ENCODE results near the gene WDR53.
"Not testable (repeated sequence)": the region's sequence is repeated elsewhere in the genome, so short reads cannot be mapped to it uniquely, and the experiment has no call there.

The WDR53 gene

DNA sequence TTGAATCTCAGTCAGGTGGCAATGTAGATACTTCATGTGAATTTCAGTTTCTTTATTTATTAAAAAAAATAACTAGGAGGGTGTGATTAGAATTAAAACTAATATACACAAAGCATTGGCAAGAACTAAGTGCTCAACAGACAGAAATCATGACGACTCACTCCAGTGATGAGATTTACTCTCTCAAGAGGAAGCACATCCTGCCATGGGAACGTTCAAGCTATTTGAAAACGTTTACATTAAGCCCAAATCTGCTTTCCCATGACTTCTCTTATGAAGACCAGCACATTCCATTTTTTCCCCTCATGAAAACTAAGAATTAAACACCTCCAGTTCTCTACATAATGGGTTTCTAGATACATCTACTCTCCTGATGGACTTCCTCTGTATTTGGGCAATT is 8.5 kb downstream of the WDR53 start:
- Histone ChIP-seq H3K4me1 (ENCODE audit: control insufficient read depth, insufficient read depth, low read length, unreplicated experiment) (peaks cover 15% of the 10 kb centered on the region), H3K36me3 (ENCODE audit: insufficient read depth, low read length) (peaks cover 5% of the 10 kb centered on the region; the same call in 1 of the 2 replicates), H3K79me2 (ENCODE audit: control insufficient read depth, insufficient read depth, low read length, unreplicated experiment) (peaks cover 18% of the 10 kb centered on the region), H3K27me3 (ENCODE audit: insufficient read depth, low read length) (no peaks in the 10 kb centered on the region), H3K27ac (ENCODE audit: low read depth, low read length) (no peak overlapping the region), H3K4me3 (ENCODE audit: low read depth, low read length) (no peak overlapping the region), H2AFZ (ENCODE audit: low read length, unreplicated experiment) (no peak overlapping the region)

DNA sequence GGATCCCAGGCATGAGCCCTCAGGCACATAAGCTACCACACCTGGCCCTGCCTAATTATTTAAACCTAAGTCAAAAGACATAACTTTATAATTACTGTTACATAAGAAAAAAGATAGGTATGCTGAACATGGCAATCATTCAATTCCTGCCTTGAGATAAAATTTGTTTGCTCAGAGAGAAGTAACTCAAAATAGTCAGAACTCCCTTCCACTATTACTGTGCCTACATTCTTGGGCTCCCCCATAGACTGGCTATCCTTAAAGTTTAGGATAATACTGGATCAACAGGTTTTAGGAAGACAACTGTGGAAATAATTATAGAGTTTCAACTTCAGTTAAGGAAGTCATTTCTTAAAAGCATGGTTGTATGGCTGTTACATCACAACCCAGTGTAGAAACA is 9.9 kb downstream of the WDR53 start:
- H3K79me2 ChIP-seq (ENCODE audit: control insufficient read depth, insufficient read depth, low read length, unreplicated experiment) = peaks cover 16% of the 10 kb centered on the region
- H3K4me1 ChIP-seq (ENCODE audit: control insufficient read depth, insufficient read depth, low read length, unreplicated experiment) = peaks cover 8% of the 10 kb centered on the region
- no peak overlapping the region for H2AFZ ChIP-seq (ENCODE audit: low read length, unreplicated experiment)
- H3K4me3 ChIP-seq (ENCODE audit: low read depth, low read length) = no peak overlapping the region
- no peak overlapping the region for H3K27ac ChIP-seq (ENCODE audit: low read depth, low read length)
- peaks cover 5% of the 10 kb centered on the region; the same call in 1 of the 2 replicates for H3K36me3 ChIP-seq (ENCODE audit: insufficient read depth, low read length)
- H3K27me3 ChIP-seq (ENCODE audit: insufficient read depth, low read length) = no peaks in the 10 kb centered on the region

DNA sequence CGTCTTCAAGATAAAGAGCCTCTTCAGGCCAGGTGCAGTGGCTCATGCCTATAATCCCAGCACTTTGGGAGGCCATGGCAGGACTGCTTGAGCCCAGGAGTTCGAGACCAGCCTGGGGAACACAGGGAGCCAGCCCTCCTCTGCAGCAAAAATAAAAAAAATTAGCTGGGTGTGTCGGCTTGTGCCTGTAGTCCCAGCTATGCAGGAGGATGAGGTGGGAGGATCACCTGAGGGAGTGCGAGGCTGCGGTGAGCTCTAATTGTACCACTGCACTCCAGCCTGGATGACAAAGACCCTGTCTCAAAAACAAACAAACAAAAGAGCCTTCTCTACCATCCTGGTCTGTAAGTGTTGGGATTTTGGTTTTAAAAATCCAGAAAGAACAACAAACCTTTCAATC is 11.1 kb downstream of the WDR53 start:
- H2AFZ ChIP-seq (ENCODE audit: low read length, unreplicated experiment) = no peak overlapping the region
- peaks cover 5% of the 10 kb centered on the region for H3K4me1 ChIP-seq (ENCODE audit: control insufficient read depth, insufficient read depth, low read length, unreplicated experiment)
- H3K79me2 ChIP-seq (ENCODE audit: control insufficient read depth, insufficient read depth, low read length, unreplicated experiment) = peaks cover 10% of the 10 kb centered on the region
- H3K4me3 ChIP-seq (ENCODE audit: low read depth, low read length) = no peak overlapping the region
- no peaks in the 10 kb centered on the region for H3K27me3 ChIP-seq (ENCODE audit: insufficient read depth, low read length)
- H3K27ac ChIP-seq (ENCODE audit: low read depth, low read length) = no peak overlapping the region
- H3K36me3 ChIP-seq (ENCODE audit: insufficient read depth, low read length) = peaks cover 5% of the 10 kb centered on the region; the same call in 1 of the 2 replicates

DNA sequence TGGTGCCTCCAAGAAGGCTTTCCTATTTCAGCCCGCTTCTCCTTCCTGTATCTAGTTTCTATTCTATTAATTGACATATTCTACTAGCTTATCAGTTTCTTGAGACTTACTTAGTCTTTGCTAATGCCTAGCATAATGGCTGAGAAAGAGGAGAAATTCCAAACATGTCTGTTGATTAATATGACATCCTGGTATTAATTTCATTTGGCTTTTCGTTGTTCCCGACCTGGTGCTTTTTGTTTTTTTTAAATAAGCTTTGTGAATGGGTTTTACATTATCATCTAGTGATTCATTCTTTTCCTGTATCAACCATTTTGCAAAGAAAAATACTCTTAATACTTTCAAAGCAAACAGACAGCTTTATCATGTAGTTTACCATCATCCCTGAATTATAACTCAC is 13.1 kb downstream of the WDR53 start:
- H3K36me3 ChIP-seq (ENCODE audit: insufficient read depth, low read length) = no peaks in the 10 kb centered on the region
- no peaks in the 10 kb centered on the region for H3K27me3 ChIP-seq (ENCODE audit: insufficient read depth, low read length)
- no peak overlapping the region for H2AFZ ChIP-seq (ENCODE audit: low read length, unreplicated experiment)
- H3K4me1 ChIP-seq (ENCODE audit: control insufficient read depth, insufficient read depth, low read length, unreplicated experiment) = peaks cover 5% of the 10 kb centered on the region
- no peak overlapping the region for H3K4me3 ChIP-seq (ENCODE audit: low read depth, low read length)
- H3K79me2 ChIP-seq (ENCODE audit: control insufficient read depth, insufficient read depth, low read length, unreplicated experiment) = no peaks in the 10 kb centered on the region
- peak overlapping the region; percentile 0; the same call in 1 of the 2 replicates for H3K27ac ChIP-seq (ENCODE audit: low read depth, low read length)

DNA sequence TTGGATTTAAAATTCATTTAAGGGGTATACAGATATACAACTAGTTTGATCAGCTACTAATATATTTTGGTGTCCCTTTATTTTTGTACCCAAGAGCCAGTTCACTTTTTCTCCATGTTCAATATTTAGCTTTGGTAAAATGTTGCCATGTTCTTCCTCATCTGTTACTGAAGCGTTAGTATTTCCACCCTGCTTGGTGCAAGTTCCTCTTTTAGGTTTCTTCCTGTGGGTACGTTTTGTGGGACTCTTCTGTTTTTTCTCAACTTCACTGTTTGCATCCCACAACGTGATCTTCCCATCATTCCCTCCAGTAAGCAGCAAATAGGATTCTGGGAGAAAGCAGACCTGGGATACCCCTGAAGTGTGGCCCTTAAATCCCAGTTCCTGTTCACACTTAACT is 14.1 kb downstream of the WDR53 start:
- Histone ChIP-seq H3K4me1 (ENCODE audit: control insufficient read depth, insufficient read depth, low read length, unreplicated experiment) (peaks cover 5% of the 10 kb centered on the region), H3K79me2 (ENCODE audit: control insufficient read depth, insufficient read depth, low read length, unreplicated experiment) (no peaks in the 10 kb centered on the region), H2AFZ (ENCODE audit: low read length, unreplicated experiment) (no peak overlapping the region), H3K4me3 (ENCODE audit: low read depth, low read length) (no peak overlapping the region), H3K36me3 (ENCODE audit: insufficient read depth, low read length) (no peaks in the 10 kb centered on the region), H3K27me3 (ENCODE audit: insufficient read depth, low read length) (no peaks in the 10 kb centered on the region), H3K27ac (ENCODE audit: low read depth, low read length) (no peak overlapping the region)

DNA sequence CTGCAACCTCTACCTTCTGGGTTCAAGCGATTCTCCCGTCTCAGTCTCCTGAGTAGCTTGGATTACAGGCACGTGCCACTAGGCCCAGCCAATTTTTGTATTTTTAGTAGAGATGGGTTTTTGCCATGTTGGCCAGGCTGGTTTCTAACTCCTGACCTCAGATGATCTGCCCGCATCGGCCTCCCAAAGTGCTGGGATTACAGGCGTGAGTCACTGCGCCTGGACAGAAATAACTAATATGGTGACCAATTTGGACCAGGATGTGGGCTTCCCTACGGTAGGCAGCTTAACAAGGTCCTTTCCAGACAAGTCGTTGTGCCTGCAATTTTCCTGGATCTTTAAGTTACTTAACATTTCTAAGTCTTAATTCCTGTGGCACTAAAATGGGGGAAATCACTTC is 14.8 kb downstream of the WDR53 start:
- Histone ChIP-seq H3K27ac (ENCODE audit: low read depth, low read length) (no peak overlapping the region), H3K27me3 (ENCODE audit: insufficient read depth, low read length) (no peaks in the 10 kb centered on the region), H3K4me3 (ENCODE audit: low read depth, low read length) (no peak overlapping the region), H3K4me1 (ENCODE audit: control insufficient read depth, insufficient read depth, low read length, unreplicated experiment) (peaks cover 5% of the 10 kb centered on the region), H2AFZ (ENCODE audit: low read length, unreplicated experiment) (no peak overlapping the region), H3K79me2 (ENCODE audit: control insufficient read depth, insufficient read depth, low read length, unreplicated experiment) (no peaks in the 10 kb centered on the region), H3K36me3 (ENCODE audit: insufficient read depth, low read length) (no peaks in the 10 kb centered on the region)

DNA sequence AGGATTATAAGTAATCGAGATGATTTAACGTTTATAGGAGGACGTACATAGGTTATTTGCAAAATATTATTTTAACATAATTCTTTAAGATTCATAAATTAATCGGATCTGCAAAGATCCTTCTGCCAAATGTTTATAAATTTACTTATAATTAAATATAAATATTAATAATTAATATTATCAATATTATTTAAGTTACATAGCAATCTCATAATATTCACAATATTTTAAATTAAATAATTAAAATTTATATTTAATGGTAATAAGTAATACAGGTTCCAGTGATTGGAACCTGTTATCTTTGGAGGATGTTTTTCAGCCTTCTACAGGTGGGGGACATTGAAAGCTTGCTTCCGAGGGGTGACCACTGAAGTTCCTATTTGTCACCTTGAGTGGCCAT is 16.1 kb downstream of the WDR53 start:
- H2AFZ ChIP-seq (ENCODE audit: low read length, unreplicated experiment) = no peak overlapping the region
- no peaks in the 10 kb centered on the region for H3K36me3 ChIP-seq (ENCODE audit: insufficient read depth, low read length)
- H3K27me3 ChIP-seq (ENCODE audit: insufficient read depth, low read length) = no peaks in the 10 kb centered on the region
- H3K27ac ChIP-seq (ENCODE audit: low read depth, low read length) = no peak overlapping the region
- peaks cover 5% of the 10 kb centered on the region for H3K4me1 ChIP-seq (ENCODE audit: control insufficient read depth, insufficient read depth, low read length, unreplicated experiment)
- no peaks in the 10 kb centered on the region for H3K79me2 ChIP-seq (ENCODE audit: control insufficient read depth, insufficient read depth, low read length, unreplicated experiment)
- H3K4me3 ChIP-seq (ENCODE audit: low read depth, low read length) = no peak overlapping the region

DNA sequence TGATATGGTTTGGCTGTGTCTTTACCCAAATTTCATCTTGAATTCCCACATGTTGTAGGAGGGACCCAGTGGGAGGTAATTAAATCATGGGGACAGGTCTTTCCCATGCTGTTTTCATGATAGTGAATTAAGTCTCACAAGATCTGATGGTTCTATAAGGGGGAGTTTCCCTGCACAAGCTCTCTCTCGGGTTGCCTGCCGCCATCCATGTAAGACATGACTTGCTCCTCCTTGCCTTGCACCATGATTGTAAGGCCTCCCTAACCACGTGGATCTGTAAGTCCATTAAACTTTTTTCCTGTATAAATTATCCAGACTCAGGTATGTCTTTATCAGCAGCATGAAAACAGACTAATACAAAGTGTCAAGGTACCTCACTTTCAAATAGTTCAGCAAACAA is 18.2 kb downstream of the WDR53 start:
- H2AFZ ChIP-seq (ENCODE audit: low read length, unreplicated experiment); H3K36me3 ChIP-seq (ENCODE audit: insufficient read depth, low read length); H3K27ac ChIP-seq (ENCODE audit: low read depth, low read length); H3K4me3 ChIP-seq (ENCODE audit: low read depth, low read length); H3K79me2 ChIP-seq (ENCODE audit: control insufficient read depth, insufficient read depth, low read length, unreplicated experiment); H3K27me3 ChIP-seq (ENCODE audit: insufficient read depth, low read length); H3K4me1 ChIP-seq (ENCODE audit: control insufficient read depth, insufficient read depth, low read length, unreplicated experiment): not testable (repeated sequence)

DNA sequence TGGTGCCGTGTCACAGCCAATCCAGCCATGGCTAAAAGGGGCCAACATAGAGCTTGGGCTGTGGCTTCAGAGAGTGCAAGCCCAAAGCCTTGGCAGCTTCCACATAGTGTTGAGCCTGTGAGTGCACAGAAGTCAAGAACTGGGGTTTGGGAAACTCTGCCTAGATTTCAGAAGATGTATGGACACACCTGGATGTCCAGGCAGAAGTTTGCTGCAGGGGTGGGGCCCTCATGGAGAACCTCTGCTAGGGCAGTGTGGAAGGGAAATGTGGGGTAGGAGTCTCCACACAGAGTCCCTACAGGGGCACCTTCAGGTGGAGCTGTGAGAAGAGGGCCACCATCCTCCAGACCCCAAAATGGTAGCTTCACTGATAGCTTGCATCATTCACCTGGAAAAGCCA is 19.0 kb downstream of the WDR53 start:
- H3K4me1 ChIP-seq (ENCODE audit: control insufficient read depth, insufficient read depth, low read length, unreplicated experiment); H3K27me3 ChIP-seq (ENCODE audit: insufficient read depth, low read length); H3K79me2 ChIP-seq (ENCODE audit: control insufficient read depth, insufficient read depth, low read length, unreplicated experiment); H3K27ac ChIP-seq (ENCODE audit: low read depth, low read length); H3K4me3 ChIP-seq (ENCODE audit: low read depth, low read length); H2AFZ ChIP-seq (ENCODE audit: low read length, unreplicated experiment); H3K36me3 ChIP-seq (ENCODE audit: insufficient read depth, low read length): not testable (repeated sequence)

DNA sequence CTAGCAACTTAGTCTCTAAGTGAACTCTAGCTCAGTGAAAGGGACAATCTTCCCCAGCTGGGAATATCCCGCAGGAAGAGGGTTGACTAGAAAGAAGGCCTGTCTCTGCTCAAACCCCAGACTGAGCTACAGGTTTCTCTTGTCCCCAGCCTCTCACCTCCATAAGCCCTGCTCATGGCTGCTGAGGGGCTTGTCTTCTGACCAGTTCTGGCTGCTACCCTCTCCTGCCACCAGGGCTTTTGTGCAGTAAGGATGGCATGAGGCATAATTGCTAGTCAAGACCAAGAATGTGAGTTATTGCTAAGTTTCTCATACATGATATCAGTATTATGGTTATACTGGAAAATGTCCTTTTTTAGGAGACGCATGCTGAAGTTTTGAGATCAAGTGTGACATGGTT is 21.3 kb downstream of the WDR53 start:
- Histone ChIP-seq H2AFZ (ENCODE audit: low read length, unreplicated experiment) (no peak overlapping the region), H3K4me1 (ENCODE audit: control insufficient read depth, insufficient read depth, low read length, unreplicated experiment) (no peaks in the 10 kb centered on the region), H3K27me3 (ENCODE audit: insufficient read depth, low read length) (no peaks in the 10 kb centered on the region), H3K79me2 (ENCODE audit: control insufficient read depth, insufficient read depth, low read length, unreplicated experiment) (no peaks in the 10 kb centered on the region), H3K27ac (ENCODE audit: low read depth, low read length) (no peak overlapping the region), H3K36me3 (ENCODE audit: insufficient read depth, low read length) (no peaks in the 10 kb centered on the region), H3K4me3 (ENCODE audit: low read depth, low read length) (no peak overlapping the region)

DNA sequence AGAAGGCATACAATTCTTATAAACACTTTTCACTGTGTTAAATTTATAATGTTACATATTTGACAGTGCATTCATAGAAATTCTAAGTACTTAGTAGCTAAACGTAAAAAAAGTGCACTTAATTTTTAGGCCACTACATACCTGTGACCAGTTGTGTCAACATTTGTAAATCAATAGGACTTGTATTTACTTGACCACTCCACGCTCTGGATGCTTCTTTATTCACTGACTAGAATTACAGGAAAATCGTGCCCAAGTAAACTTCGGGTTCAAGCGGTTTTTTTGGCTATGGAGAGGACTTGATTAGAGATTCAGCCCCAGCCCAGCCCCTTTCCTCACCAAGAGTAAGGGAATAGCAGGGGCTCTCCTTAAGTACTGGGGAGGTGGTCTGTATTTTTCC is 21.8 kb downstream of the WDR53 start:
- Histone ChIP-seq H3K27ac (ENCODE audit: low read depth, low read length) (no peak overlapping the region), H3K4me1 (ENCODE audit: control insufficient read depth, insufficient read depth, low read length, unreplicated experiment) (no peaks in the 10 kb centered on the region), H3K27me3 (ENCODE audit: insufficient read depth, low read length) (no peaks in the 10 kb centered on the region), H2AFZ (ENCODE audit: low read length, unreplicated experiment) (no peak overlapping the region), H3K36me3 (ENCODE audit: insufficient read depth, low read length) (no peaks in the 10 kb centered on the region), H3K4me3 (ENCODE audit: low read depth, low read length) (no peak overlapping the region), H3K79me2 (ENCODE audit: control insufficient read depth, insufficient read depth, low read length, unreplicated experiment) (no peaks in the 10 kb centered on the region)

Measured in ACC112 (cell line).